GM18498 (cell line): ENCODE results near the gene ADARB1.

ENCODE experiments used
- ATAC-seq: cut with Tn5 transposase; IDR thresholded peaks from one replicate; pipeline ENCODE4 v1.9.1; 2021; ENCODE audit warnings: mild to moderate bottlenecking, moderate library complexity; ENCODE audit not compliant: unreplicated experiment

Gene ADARB1

GRCh38 chr21:45259206-45259840, 184.9 kb downstream of the ADARB1 start:
- no peak for ATAC-seq

GRCh38 chr21:45260191-45260825, 185.9 kb downstream of the ADARB1 start:
- ATAC-seq = no peak

- ATAC-seq = no peak
Observed at GRCh38 chr21:45261093-45261492, 186.7 kb downstream of the ADARB1 start.

- no peak for ATAC-seq
Observed at GRCh38 chr21:45262041-45262581, 187.7 kb downstream of the ADARB1 start.

- no peak for ATAC-seq
Observed at GRCh38 chr21:45262616-45263015, 188.2 kb downstream of the ADARB1 start.

- no peak for ATAC-seq
Observed at GRCh38 chr21:45263534-45263933, 189.2 kb downstream of the ADARB1 start.

GRCh38 chr21:45264146-45264911, 189.9 kb downstream of the ADARB1 start:
- ATAC-seq = no peak

GRCh38 chr21:45264912-45265515, 190.6 kb downstream of the ADARB1 start:
- ATAC-seq = no peak

GRCh38 chr21:45265721-45266517, 191.5 kb downstream of the ADARB1 start:
- no peak for ATAC-seq

GRCh38 chr21:45266518-45267389, 192.4 kb downstream of the ADARB1 start:
- ATAC-seq = no peak

GRCh38 chr21:45267390-45267760, 193.0 kb downstream of the ADARB1 start:
- no peak for ATAC-seq

- ATAC-seq = no peak
Observed at GRCh38 chr21:45269861-45270260, 195.5 kb downstream of the ADARB1 start.

GRCh38 chr21:45270306-45270821, 196.0 kb downstream of the ADARB1 start:
- ATAC-seq = no peak
